ENCODE measurements around the gene CHMP6.

DNA sequence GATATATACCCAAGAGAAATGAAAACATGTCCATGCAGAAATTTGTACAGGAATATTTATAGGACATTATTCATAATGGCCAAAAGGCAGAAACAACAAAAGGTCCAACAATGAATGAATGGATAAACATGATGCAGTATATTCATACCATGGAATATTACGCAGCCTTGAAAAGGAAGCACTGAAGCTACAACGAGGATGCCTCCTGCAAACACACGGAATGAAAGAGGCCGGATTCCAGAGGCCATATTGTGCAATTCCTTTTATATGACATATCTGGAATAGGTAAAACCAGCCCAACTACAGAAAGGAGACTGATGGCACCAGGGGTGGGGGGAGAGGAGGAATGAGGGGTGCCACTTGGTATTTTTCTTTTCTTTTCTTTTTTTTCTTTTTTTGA lies 14.5 kb upstream of the CHMP6 start:
- no peak for TF ChIP-seq CTCF (conservative IDR thresholded peaks at IDR 0.05)
- TF ChIP-seq ZFX (IDR thresholded peaks at IDR 0.05), result no peak
